ENCODE data around the gene TM6SF1. TPM values are rescaled to one million over a fixed set of nuclear protein-coding genes. Genes with fewer than 3 reads are reported as not detected.

Gene TM6SF1
- total RNA-seq, 1 experiment from 2014 or later, result not detected

GRCh38 chr15:83105440-83105839, 2.0 kb upstream of the TM6SF1 start:
- Histone ChIP-seq H3K9me3 (no peaks in the 10 kb centered on the region), H3K4me1 (no peaks in the 10 kb centered on the region), H3K36me3 (ENCODE audit: control insufficient read depth, insufficient read depth, low read length) (no peaks in the 10 kb centered on the region), H3K4me3 (ENCODE audit: low read depth, low read length) (no peak overlapping the region), H3K27me3 (replicated peaks; ENCODE audit: control insufficient read depth, insufficient read depth, low read length) (no peaks in the 10 kb centered on the region; the same call in 1 of the 2 replicates)
- Mint-ChIP-seq H3K9me3 (ENCODE audit: unreplicated experiment) (no peaks in the 10 kb centered on the region), H3K4me3 (ENCODE audit: unreplicated experiment) (no peak overlapping the region), H3K27ac (ENCODE audit: unreplicated experiment) (no peak overlapping the region), H3K4me1 (ENCODE audit: low read depth, unreplicated experiment) (no peaks in the 10 kb centered on the region), H3K36me3 (ENCODE audit: insufficient read depth, unreplicated experiment) (no peaks in the 10 kb centered on the region), H3K27me3 (ENCODE audit: insufficient read depth, unreplicated experiment) (peaks cover 12% of the 10 kb centered on the region)
- intact Hi-C loops (cut with micrococcal nuclease; ENCODE audit: unreplicated experiment), result no loop called here
- no peak for DNase-seq
- no peak for TF ChIP-seq CTCF (IDR thresholded peaks at IDR 0.05; ENCODE audit: insufficient read depth in 1 of 2, low read depth in 1 of 2, low read length in 1 of 2, severe bottlenecking in 1 of 2, unreplicated experiment in 1 of 2)
- BruUV-seq (replicated peaks), result no TSS peak
- POLR2A ChIA-PET, result no interaction called here
- CTCF ChIA-PET, result no interaction called here

GRCh38 chr15:83107841-83108181, 366 bp downstream of the TM6SF1 start:
- TF ChIP-seq CTCF (IDR thresholded peaks at IDR 0.05; ENCODE audit: insufficient read depth in 1 of 2, low read depth in 1 of 2, low read length in 1 of 2, severe bottlenecking in 1 of 2, unreplicated experiment in 1 of 2), result no peak
- H3K9me3 Mint-ChIP-seq (ENCODE audit: unreplicated experiment), result peaks cover 10% of the 10 kb centered on the region
- DNase-seq, result no peak
- Histone ChIP-seq H3K9me3 (no peaks in the 10 kb centered on the region), H3K4me1 (no peaks in the 10 kb centered on the region), H3K27me3 (replicated peaks; ENCODE audit: control insufficient read depth, insufficient read depth, low read length) (no peaks in the 10 kb centered on the region; the same call in 1 of the 2 replicates), H3K4me3 (ENCODE audit: low read depth, low read length) (no peak overlapping the region), H3K36me3 (ENCODE audit: control insufficient read depth, insufficient read depth, low read length) (no peaks in the 10 kb centered on the region)
- no TSS peak for BruUV-seq (replicated peaks)
- no peaks in the 10 kb centered on the region for H3K36me3 Mint-ChIP-seq (ENCODE audit: insufficient read depth, unreplicated experiment)
- H3K4me3 Mint-ChIP-seq (ENCODE audit: unreplicated experiment), result no peak overlapping the region
- intact Hi-C loops (cut with micrococcal nuclease; ENCODE audit: unreplicated experiment), result no loop called here
- POLR2A ChIA-PET, result no interaction called here
- CTCF ChIA-PET, result no interaction called here
- no peak overlapping the region for H3K27ac Mint-ChIP-seq (ENCODE audit: unreplicated experiment)
- H3K4me1 Mint-ChIP-seq (ENCODE audit: low read depth, unreplicated experiment), result no peaks in the 10 kb centered on the region
- peaks cover 4% of the 10 kb centered on the region for H3K27me3 Mint-ChIP-seq (ENCODE audit: insufficient read depth, unreplicated experiment)

- no peaks in the 10 kb centered on the region for H3K36me3 Mint-ChIP-seq (ENCODE audit: insufficient read depth, unreplicated experiment)
- no peaks in the 10 kb centered on the region for H3K4me1 Mint-ChIP-seq (ENCODE audit: low read depth, unreplicated experiment)
- no peaks in the 10 kb centered on the region for H3K9me3 ChIP-seq
- intact Hi-C loops (cut with micrococcal nuclease; ENCODE audit: unreplicated experiment), result no loop called here
- H3K4me3 ChIP-seq (ENCODE audit: low read depth, low read length), result no peak overlapping the region
- peaks cover 10% of the 10 kb centered on the region for H3K9me3 Mint-ChIP-seq (ENCODE audit: unreplicated experiment)
- H3K4me1 ChIP-seq, result no peaks in the 10 kb centered on the region
- BruUV-seq (replicated peaks), result no TSS peak
- DNase-seq, result no peak
- no peaks in the 10 kb centered on the region for H3K36me3 ChIP-seq (ENCODE audit: control insufficient read depth, insufficient read depth, low read length)
- POLR2A ChIA-PET, result no interaction called here
- peaks cover 4% of the 10 kb centered on the region for H3K27me3 Mint-ChIP-seq (ENCODE audit: insufficient read depth, unreplicated experiment)
- CTCF ChIA-PET, result no interaction called here
- TF ChIP-seq CTCF (IDR thresholded peaks at IDR 0.05; ENCODE audit: insufficient read depth in 1 of 2, low read depth in 1 of 2, low read length in 1 of 2, severe bottlenecking in 1 of 2, unreplicated experiment in 1 of 2), result no peak
- H3K27me3 ChIP-seq (replicated peaks; ENCODE audit: control insufficient read depth, insufficient read depth, low read length), result no peaks in the 10 kb centered on the region; the same call in 1 of the 2 replicates
- no peak overlapping the region for H3K4me3 Mint-ChIP-seq (ENCODE audit: unreplicated experiment)
- no peak overlapping the region for H3K27ac Mint-ChIP-seq (ENCODE audit: unreplicated experiment)
These were observed 1.1 kb downstream of the TM6SF1 start for GRCh38 chr15:83108266-83109219.
